A549 (cell line): ENCODE results near the gene NCOR2. TPM values are rescaled to one million over a fixed set of nuclear protein-coding genes. Genes with fewer than 3 reads are reported as not detected.

Source experiments
- ATAC-seq, 2 experiments: fragments of 200-7000 bp in 1 of 2; fragments of >200 bp in 1 of 2; cut with Nextera tagmentation in 1 of 2; cut with Tn5 transposase in 1 of 2; 3 replicates each; pipeline versions ENCODE4 v1.8.0 to v1.9.1; 2018 to 2020; ENCODE audit warnings: mild to moderate bottlenecking in 1 of 2, moderate library complexity in 1 of 2
- CTCF ChIA-PET: fragments of 300-600 bp; sonication (Branson Sonifier 250); formaldehyde crosslinking; extraction: SDS; loops from one replicate; lab custom pipeline; 2021; ENCODE audit warnings: antibody characterized with exemption, inconsistent platforms; lab: Yijun Ruan, JAX
- POLR2A ChIA-PET: fragments of 350-600 bp; formaldehyde crosslinking; extraction: SDS; loops from one replicate; lab custom pipeline; 2021; ENCODE audit warnings: antibody characterized with exemption, inconsistent platforms; lab: Yijun Ruan, JAX
- DNase-seq, 2 experiments: peaks; one replicate each; pipeline versions ENCODE4 v3.0.0 to v3.0.0-alpha.2; 2011 to 2016; ENCODE audit warnings: low read depth in 1 of 2, low spot score in 1 of 2
- FAIRE-seq: peaks from 2 replicates; lab custom pipeline; 2011; peaks lifted over from hg19 to GRCh38; lab: Jason Lieb, UNC
- H3K27ac ChIP-seq, 2 experiments: fragments of >200 bp; sonication (Bioruptor Twin); formaldehyde crosslinking; 3 replicates each; pipeline ENCODE4 v1.5.1; 2016 to 2017
- H3K4me1 ChIP-seq: fragments of >200 bp; sonication (Bioruptor Twin); formaldehyde crosslinking; 3 replicates; pipeline ENCODE4 v1.6.1; 2016
- H3K4me2 ChIP-seq: fragments of >200 bp; sonication (Bioruptor Twin); formaldehyde crosslinking; 3 replicates; pipeline ENCODE4 v1.6.1; 2016
- H3K4me3 ChIP-seq: fragments of >200 bp; sonication (Bioruptor Twin); formaldehyde crosslinking; 3 replicates; pipeline ENCODE4 v1.5.1; 2016
- H3K9me3 ChIP-seq: fragments of >200 bp; sonication (Bioruptor Twin); formaldehyde crosslinking; 3 replicates; pipeline ENCODE4 v1.6.1; 2016
- ATOH8 ChIP-seq: fragments of 250-450 bp; sonication (Bioruptor Pico); IDR thresholded peaks from 2 replicates; pipeline ENCODE4 v1.5.0; 2020; ENCODE audit warnings: low read depth, mild to moderate bottlenecking, moderate library complexity
- BHLHE40 ChIP-seq: IDR thresholded peaks from 2 replicates; pipeline ENCODE4 v1.6.1; 2012; ENCODE audit warnings: low read depth, low read length, inconsistent platforms
- CBX8 ChIP-seq: fragments of 200-600 bp; sonication (generic); IDR thresholded peaks from 2 replicates; pipeline ENCODE4 v1.6.1; 2016
- CEBPB ChIP-seq, 2 experiments: fragments of >200 bp in 1 of 2; sonication (Bioruptor Twin) in 1 of 2; formaldehyde crosslinking in 1 of 2; IDR thresholded peaks; 2 replicates each; pipeline ENCODE4 v1.6.1; 2012 to 2016
- CHD4 ChIP-seq: fragments of 200-600 bp; sonication (generic); IDR thresholded peaks from 2 replicates; pipeline ENCODE4 v1.6.1; 2016; ENCODE audit warnings: antibody characterized with exemption, mild to moderate bottlenecking, borderline replicate concordance
- CTCF ChIP-seq: fragments of >200 bp; sonication (Bioruptor Twin); formaldehyde crosslinking; IDR thresholded peaks from 3 replicates; pipeline ENCODE4 v1.5.1; 2016
- EP300 ChIP-seq, 2 experiments: fragments of >200 bp; sonication (Bioruptor Twin); formaldehyde crosslinking; IDR thresholded peaks; 2 replicates in 1 of 2; 3 replicates in 1 of 2; pipeline ENCODE4 v1.6.1; 2016 to 2017
- FOSB ChIP-seq: fragments of 250-450 bp; sonication (Bioruptor Pico); IDR thresholded peaks from 2 replicates; pipeline ENCODE4 v1.5.0; 2020; ENCODE audit warnings: mild to moderate bottlenecking, moderate library complexity
- FOXS1 ChIP-seq: fragments of 250-450 bp; sonication (Bioruptor Pico); IDR thresholded peaks from 2 replicates; pipeline ENCODE4 v1.5.0; 2020; ENCODE audit warnings: mild to moderate bottlenecking, moderate library complexity
- GATA3 ChIP-seq: IDR thresholded peaks from 2 replicates; pipeline ENCODE4 v1.6.1; 2012; ENCODE audit warnings: borderline replicate concordance
- HEYL ChIP-seq: fragments of 250-450 bp; sonication (Bioruptor Pico); IDR thresholded peaks from 2 replicates; pipeline ENCODE4 v1.8.0; 2021; ENCODE audit warnings: mild to moderate bottlenecking, moderate library complexity
- HMGXB4 ChIP-seq: fragments of 250-450 bp; sonication (Bioruptor Pico); IDR thresholded peaks from 2 replicates; pipeline ENCODE4 v1.5.0; 2021; ENCODE audit warnings: mild to moderate bottlenecking, moderate library complexity, borderline replicate concordance
- HOXB13 ChIP-seq: fragments of 250-450 bp; sonication (Bioruptor Pico); IDR thresholded peaks from 2 replicates; pipeline ENCODE4 v1.5.0; 2020; ENCODE audit warnings: low read depth, mild to moderate bottlenecking, moderate library complexity
- MAFK ChIP-seq: fragments of 450-650 bp; IDR thresholded peaks from 2 replicates; pipeline ENCODE4 v1.6.1; 2014; ENCODE audit not compliant: partially characterized antibody
- NR3C1 ChIP-seq: fragments of >200 bp; sonication (Bioruptor Twin); formaldehyde crosslinking; IDR thresholded peaks from 3 replicates; pipeline ENCODE4 v1.6.1; 2017
- PHF8 ChIP-seq: fragments of 200-600 bp; sonication (generic); IDR thresholded peaks from 2 replicates; pipeline ENCODE4 v1.6.1; 2016; ENCODE audit warnings: low read depth, mild to moderate bottlenecking, antibody characterized with exemption, moderate library complexity, borderline replicate concordance
- POLR2A ChIP-seq: IDR thresholded peaks from 2 replicates; pipeline ENCODE4 v1.6.1; 2012; ENCODE audit warnings: mild to moderate bottlenecking, low read length
- RARB ChIP-seq: fragments of 250-450 bp; sonication (Bioruptor Pico); IDR thresholded peaks from 2 replicates; pipeline ENCODE4 v1.8.0; 2021; ENCODE audit warnings: mild to moderate bottlenecking, moderate library complexity
- RFX5 ChIP-seq: fragments of 450-650 bp; IDR thresholded peaks from 2 replicates; pipeline ENCODE4 v1.7.1; 2014; ENCODE audit warnings: antibody characterized with exemption, mild to moderate bottlenecking, moderate library complexity
- RNF2 ChIP-seq: fragments of 200-600 bp; sonication (generic); IDR thresholded peaks from 2 replicates; pipeline ENCODE4 v1.6.1; 2016; ENCODE audit warnings: low read depth, mild to moderate bottlenecking, antibody characterized with exemption, moderate library complexity, borderline replicate concordance
- ZC3H11A ChIP-seq: fragments of 450-650 bp; IDR thresholded peaks from 2 replicates; pipeline ENCODE4 v1.6.1; 2014; ENCODE audit warnings: antibody characterized with exemption, mild to moderate bottlenecking
- ZFP36 ChIP-seq: fragments of 450-650 bp; IDR thresholded peaks from 2 replicates; pipeline ENCODE4 v1.6.1; 2014; ENCODE audit warnings: borderline replicate concordance; ENCODE audit not compliant: partially characterized antibody
- ZNF302 ChIP-seq: fragments of 250-450 bp; sonication (Bioruptor Pico); IDR thresholded peaks from 2 replicates; pipeline ENCODE4 v1.9.0; 2021; ENCODE audit warnings: inconsistent platforms, mild to moderate bottlenecking, moderate library complexity
- ZSCAN20 ChIP-seq: fragments of 250-450 bp; sonication (Bioruptor Pico); IDR thresholded peaks from 2 replicates; pipeline ENCODE4 v1.8.0; 2022; ENCODE audit warnings: mild to moderate bottlenecking, moderate library complexity
- WGBS: methylation state at CpG from one replicate; pipeline ENCODE4 v1.1.6; 2017; ENCODE audit errors: missing lambda C conversion rate; 5-methylcytosine and 5-hydroxymethylcytosine counted together
- polyA plus RNA-seq, 4 experiments: library from polyadenylated mRNA; depleted of rRNA in 3 of 4; stranded (reverse); fragments of >200 nt; fragmentation: RNase III in 1 of 4; extraction: RNeasy Plus Mini Kit Qiagen cat#74134 plus additional on column Dnase treatment in 1 of 4; gene quantifications; 2 replicates in 3 of 4; 3 replicates in 1 of 4; pipeline ENCODE4 v1.2.3, GENCODE V29; 2011 to 2017

The NCOR2 gene
- polyA plus RNA-seq, 2 of the 4 experiments (the other 2 are of a cell fraction), result 14.1 to 151 TPM

GRCh38 chr12:124594851-124595250 lies 27.4 kb upstream of the NCOR2 start:
- 85% methylated on average over 6 of the region's 6 CpGs for WGBS
- Histone ChIP-seq H3K9me3 (peaks cover 6% of the 10 kb centered on the region; the same call in 1 of the 3 replicates), H3K4me3 (no peak overlapping the region), H3K4me1 (peaks cover 4% of the 10 kb centered on the region; the same call in 1 of the 3 replicates), H3K4me2 (no peak overlapping the region), H3K27ac (no peak overlapping the region)
- ChIA-PET CTCF (interaction anchor here (1.8 kb wide), 1 partner anchor 58 kb away, joined by 4 read pairs; no protein-coding TSS in a partner anchor), POLR2A (no interaction called here)
- ATAC-seq, result 0 out of 6 replicates have a peak, but pooled peaks of 1 of the 2 experiments have one; percentile 19
- DNase-seq, result no peak
- TF ChIP-seq NR3C1 (no peak), CTCF (no peak), ZFP36 (peak; percentile 5), FOXS1 (CRISPR knock-in tag) (no peak)
- FAIRE-seq, result no peak

- H3K4me1 ChIP-seq, result peaks cover 4% of the 10 kb centered on the region; the same call in 1 of the 3 replicates
- ATAC-seq (no peak), FAIRE-seq (no peak), DNase-seq (no peak)
- whole genome bisulfite sequencing, result 83% methylated on average over 5 of the region's 5 CpGs
- CTCF ChIA-PET, result interaction anchor here (1.8 kb wide), 1 partner anchor 58 kb away, joined by 4 read pairs; no protein-coding TSS in a partner anchor
- H3K4me3 ChIP-seq, result no peak overlapping the region
- peaks cover 6% of the 10 kb centered on the region; the same call in 1 of the 3 replicates for H3K9me3 ChIP-seq
- POLR2A ChIA-PET, result no interaction called here
- H3K27ac ChIP-seq, result no peak overlapping the region
- no peak for TF ChIP-seq ZSCAN20 (CRISPR knock-in tag)
- no peak for TF ChIP-seq BHLHE40
- TF ChIP-seq CBX8, result no peak
- no peak for TF ChIP-seq GATA3
- no peak for TF ChIP-seq CHD4
- no peak overlapping the region for H3K4me2 ChIP-seq
These were observed 26.5 kb upstream of the NCOR2 start for GRCh38 chr12:124593851-124594401.

GRCh38 chr12:124593176-124593575 lies 25.8 kb upstream of the NCOR2 start:
- Histone ChIP-seq H3K4me2 (no peak overlapping the region), H3K9me3 (peaks cover 6% of the 10 kb centered on the region; the same call in 1 of the 3 replicates), H3K27ac (no peak overlapping the region), H3K4me1 (peaks cover 4% of the 10 kb centered on the region; the same call in 1 of the 3 replicates), H3K4me3 (no peak overlapping the region)
- no peak; a peak in 1 of 6 replicates for ATAC-seq
- DNase-seq, result no peak
- POLR2A ChIA-PET, result no interaction called here
- CTCF ChIA-PET, result interaction anchor here (0.5 kb wide), 1 partner anchor 301 kb away, joined by 3 read pairs; no protein-coding TSS in a partner anchor
- TF ChIP-seq EP300 (IDR thresholded peaks at IDR 0.05) (no peak), RFX5 (no peak), ZC3H11A (no peak), CBX8 (no peak), FOSB (CRISPR knock-in tag) (no peak), ATOH8 (CRISPR knock-in tag) (no peak)
- FAIRE-seq, result no peak
- 88% methylated on average over 14 of the region's 14 CpGs for WGBS

GRCh38 chr12:124592481-124593160 lies 25.2 kb upstream of the NCOR2 start:
- FAIRE-seq (no peak), ATAC-seq (no peak), DNase-seq (no peak)
- H3K9me3 ChIP-seq, result peaks cover 6% of the 10 kb centered on the region; the same call in 1 of the 3 replicates
- POLR2A ChIA-PET, result no interaction called here
- no peak overlapping the region for H3K4me2 ChIP-seq
- CTCF ChIA-PET, result no interaction called here
- no peak overlapping the region for H3K4me3 ChIP-seq
- peaks cover 4% of the 10 kb centered on the region; the same call in 1 of the 3 replicates for H3K4me1 ChIP-seq
- H3K27ac ChIP-seq, result no peak overlapping the region; a peak in 1 of 6 replicates
- WGBS, result 80% methylated on average over 21 of the region's 21 CpGs
- TF ChIP-seq HEYL (CRISPR knock-in tag), result no peak
- no peak for TF ChIP-seq NR3C1
- no peak for TF ChIP-seq POLR2A
- no peak for TF ChIP-seq HOXB13
- no peak for TF ChIP-seq MAFK
- no peak for TF ChIP-seq PHF8
- no peak for TF ChIP-seq RNF2
- no peak for TF ChIP-seq CEBPB (IDR thresholded peaks at IDR 0.05)
- no peak for TF ChIP-seq ZNF302
- TF ChIP-seq CHD4, result no peak
- no peak for TF ChIP-seq HMGXB4 (CRISPR knock-in tag)
- TF ChIP-seq RARB (CRISPR knock-in tag), result no peak
